Measurements from ENCODE around the gene MMP1. TPM values are rescaled to one million over a fixed set of nuclear protein-coding genes. Genes with fewer than 3 reads are reported as not detected.

The MMP1 gene
- total RNA-seq, 1 experiment from 2014 or later = not detected

DNA sequence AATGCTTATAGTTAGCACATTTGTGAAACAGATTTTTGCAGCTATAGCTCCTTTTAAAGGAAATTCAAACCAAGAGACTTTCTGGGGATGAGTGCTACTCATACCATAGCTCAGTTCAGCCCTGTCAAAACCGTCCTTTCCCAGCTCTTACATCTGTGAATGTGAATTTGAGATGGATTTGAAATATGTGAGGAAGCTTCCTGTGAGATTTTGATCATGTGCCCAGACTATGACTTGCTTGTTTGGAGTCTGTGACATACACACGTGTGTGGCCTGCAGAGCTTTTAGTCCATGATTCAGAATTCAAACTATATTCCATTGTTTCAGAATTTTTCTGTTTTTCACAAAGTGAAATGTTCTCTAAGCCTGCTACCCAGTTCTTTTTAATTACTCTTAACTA is 4.4 kb upstream of the MMP1 start (continued):
- TF ChIP-seq REST (IDR thresholded peaks at IDR 0.05; ENCODE audit: low read depth) (no peak), EZH2phosphoT487 (IDR thresholded peaks at IDR 0.05; ENCODE audit: borderline replicate concordance) (no peak), EGR1 (IDR thresholded peaks at IDR 0.05; ENCODE audit: low read depth) (no peak)

- DNase-seq (ENCODE audit: low read depth, low spot score) (no peak), ATAC-seq (no peak)
- Histone ChIP-seq H3K27me3 (ENCODE audit: insufficient read depth, low read length) (no peaks in the 10 kb centered on the region), H3K9me2 (ENCODE audit: insufficient read depth) (no peaks in the 10 kb centered on the region), H3K9me3 (ENCODE audit: control insufficient read depth in 1 of 2, insufficient read depth in 1 of 2, low read depth in 1 of 2, low read length in 2 of 2) (no peaks in the 10 kb centered on the region), H3K79me2 (ENCODE audit: insufficient read depth, low read length) (no peaks in the 10 kb centered on the region), H3K9ac (ENCODE audit: low read length) (no peak overlapping the region), H4K20me1 (ENCODE audit: insufficient read depth) (no peaks in the 10 kb centered on the region), H3K36me3 (ENCODE audit: control insufficient read depth in 1 of 2, insufficient read depth in 2 of 2, low read length in 2 of 2) (no peaks in the 10 kb centered on the region), H3K4me3 (replicated peaks in 1 of 2; ENCODE audit: low read depth in 1 of 2, low read length in 2 of 2) (no peak overlapping the region), H3K27ac (ENCODE audit: low read depth, low read length) (no peak overlapping the region), H3K4me2 (ENCODE audit: low read length) (no peak overlapping the region), H2AFZ (ENCODE audit: low read depth, low read length, poor library complexity, severe bottlenecking) (no peak overlapping the region), H3K4me1 (ENCODE audit: control insufficient read depth in 1 of 2, insufficient read depth in 2 of 2, low read length in 2 of 2) (no peaks in the 10 kb centered on the region)
- intact Hi-C loops (cut with micrococcal nuclease) = loop anchor here (10.0 kb wide), 1 partner anchor 254 kb away; no protein-coding TSS in a partner anchor
- ChIA-PET POLR2A (no interaction called here), CTCF (no interaction called here), RAD21 (ENCODE audit: low non-redundant PET in 1 of 2, low total read pairs in 2 of 2, uncharacterized antibody in 2 of 2, unreplicated experiment in 2 of 2) (no interaction called here)
- no TSS peak for BruUV-seq (replicated peaks)
- TF ChIP-seq ZNF274 (IDR thresholded peaks at IDR 0.05; ENCODE audit: low read depth, low read length) (no peak), EZH2 (IDR thresholded peaks at IDR 0.05) (no peak), ELF1 (IDR thresholded peaks at IDR 0.05; ENCODE audit: borderline replicate concordance, low read depth) (no peak), JUND (IDR thresholded peaks at IDR 0.05) (no peak), POLR2AphosphoS5 (IDR thresholded peaks at IDR 0.05; ENCODE audit: low read depth, low read length) (no peak), EGR1 (IDR thresholded peaks at IDR 0.05; ENCODE audit: low read depth) (no peak)
- TF ChIP-seq, protein P1, sequence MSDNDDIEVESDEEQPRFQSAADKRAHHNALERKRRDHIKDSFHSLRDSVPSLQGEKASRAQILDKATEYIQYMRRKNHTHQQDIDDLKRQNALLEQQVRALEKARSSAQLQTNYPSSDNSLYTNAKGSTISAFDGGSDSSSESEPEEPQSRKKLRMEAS (IDR thresholded peaks at IDR 0.05) = no peak
- TF ChIP-seq, protein P2, sequence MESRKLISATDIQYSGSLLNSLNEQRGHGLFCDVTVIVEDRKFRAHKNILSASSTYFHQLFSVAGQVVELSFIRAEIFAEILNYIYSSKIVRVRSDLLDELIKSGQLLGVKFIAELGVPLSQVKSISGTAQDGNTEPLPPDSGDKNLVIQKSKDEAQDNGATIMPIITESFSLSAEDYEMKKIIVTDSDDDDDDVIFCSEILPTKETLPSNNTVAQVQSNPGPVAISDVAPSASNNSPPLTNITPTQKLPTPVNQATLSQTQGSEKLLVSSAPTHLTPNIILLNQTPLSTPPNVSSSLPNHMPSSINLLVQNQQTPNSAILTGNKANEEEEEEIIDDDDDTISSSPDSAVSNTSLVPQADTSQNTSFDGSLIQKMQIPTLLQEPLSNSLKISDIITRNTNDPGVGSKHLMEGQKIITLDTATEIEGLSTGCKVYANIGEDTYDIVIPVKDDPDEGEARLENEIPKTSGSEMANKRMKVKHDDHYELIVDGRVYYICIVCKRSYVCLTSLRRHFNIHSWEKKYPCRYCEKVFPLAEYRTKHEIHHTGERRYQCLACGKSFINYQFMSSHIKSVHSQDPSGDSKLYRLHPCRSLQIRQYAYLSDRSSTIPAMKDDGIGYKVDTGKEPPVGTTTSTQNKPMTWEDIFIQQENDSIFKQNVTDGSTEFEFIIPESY (IDR thresholded peaks at IDR 0.05; ENCODE audit: extremely low read depth, insufficient replicate concordance, low read length) = no peak
Measured at GRCh38 chr11:102800767-102801166, 2.8 kb upstream of the MMP1 start.
